ENCODE data around the gene FHIP1A. TPM values are rescaled to one million over a fixed set of nuclear protein-coding genes. Genes with fewer than 3 reads are reported as not detected.

The FHIP1A gene
- total RNA-seq, 1 donor from 2014 or later: not detected

- intact Hi-C loops (cut with micrococcal nuclease): no loop called here
Measured at GRCh38 chr4:151455212-151455611, 46.2 kb downstream of the FHIP1A start.

GRCh38 chr4:151458148-151458547 is 49.2 kb downstream of the FHIP1A start:
- intact Hi-C loops (cut with micrococcal nuclease): no loop called here

Other genes with a start within 250 kb of the FHIP1A start
- not detected in 2 replicates for gene PRSS48, start 132.0 kb upstream of the FHIP1A start, total RNA-seq
- gene SH3D19, start 83.6 kb upstream of the FHIP1A start, total RNA-seq: not detected in 2 replicates

Measured in T-helper 2 cell treated with Interferon-gamma antibody and Interleukin-4, amounts not matched to agents 100 ng/mL and 5 ng/mL, for 36 hours (primary cell).